ENCODE data around the gene LRRC28.
"Not testable (repeated sequence)": the region's sequence is repeated elsewhere in the genome, so short reads cannot be mapped to it uniquely, and the experiment has no call there.

LRRC28 gene

DNA sequence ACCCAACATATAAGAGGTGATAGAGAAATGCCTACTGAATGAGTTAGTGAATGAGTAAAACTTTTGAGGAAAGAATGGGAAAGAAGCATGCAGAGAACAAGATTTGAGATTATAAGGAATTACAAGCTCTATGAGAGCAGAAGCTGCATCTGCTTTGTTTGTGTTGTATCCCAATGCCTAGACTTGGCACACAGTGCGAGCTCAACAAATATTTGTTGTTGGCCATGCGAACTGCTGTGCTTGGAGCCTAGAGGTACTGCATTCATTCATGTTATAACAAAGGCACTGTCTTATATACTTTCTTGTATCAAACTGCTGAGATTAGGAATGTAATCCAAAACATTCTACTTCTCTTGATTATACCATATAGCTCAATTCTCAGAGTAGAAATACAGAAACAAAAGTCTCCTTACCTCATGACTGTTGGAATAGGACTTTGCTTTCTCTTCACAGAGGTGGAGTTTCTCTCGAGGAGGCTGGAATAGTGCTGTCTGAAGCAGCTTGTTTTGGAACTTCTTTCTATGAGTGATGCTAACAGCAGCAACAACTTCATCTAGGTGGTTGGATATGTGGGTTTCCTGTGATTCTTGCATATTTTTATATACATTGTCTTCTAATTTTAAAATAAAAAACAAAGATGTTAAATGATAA lies 23.0 kb upstream of the LRRC28 start:
- Histone ChIP-seq H3K9me3 (ENCODE audit: insufficient read depth, low read depth, low read length) (peaks cover 6% of the 10 kb centered on the region; the same call in 1 of the 2 replicates), H3K36me3 (ENCODE audit: insufficient read depth, low read length) (peaks cover 19% of the 10 kb centered on the region; the same call in 1 of the 2 replicates), H3K4me3 (ENCODE audit: low read length) (no peak overlapping the region), H3K9ac (ENCODE audit: low read depth, low read length) (no peak overlapping the region), H3K27me3 (ENCODE audit: insufficient read depth, low read length) (no peaks in the 10 kb centered on the region), H3K4me1 (ENCODE audit: insufficient read depth, low read length) (no peaks in the 10 kb centered on the region), H3K27ac (ENCODE audit: low read depth, low read length) (no peak overlapping the region)
- WGBS = over 99% methylated on average over 3 of the region's 3 CpGs

- no peaks in the 10 kb centered on the region for H3K27me3 ChIP-seq (ENCODE audit: insufficient read depth, low read length)
- no peak overlapping the region for H3K4me3 ChIP-seq (ENCODE audit: low read length)
- 95% methylated on average over 4 of the region's 4 CpGs for WGBS
- H3K36me3 ChIP-seq (ENCODE audit: insufficient read depth, low read length) = peaks cover 19% of the 10 kb centered on the region; the same call in 1 of the 2 replicates
- H3K27ac ChIP-seq (ENCODE audit: low read depth, low read length) = no peak overlapping the region
- peaks cover 6% of the 10 kb centered on the region; the same call in 1 of the 2 replicates for H3K9me3 ChIP-seq (ENCODE audit: insufficient read depth, low read depth, low read length)
- H3K4me1 ChIP-seq (ENCODE audit: insufficient read depth, low read length) = no peaks in the 10 kb centered on the region
- no peak overlapping the region for H3K9ac ChIP-seq (ENCODE audit: low read depth, low read length)
Measured at GRCh38 chr15:99230867-99231266, 20.4 kb upstream of the LRRC28 start.

- H3K27me3 ChIP-seq (ENCODE audit: insufficient read depth, low read length) = no peaks in the 10 kb centered on the region
- no peak overlapping the region for H3K27ac ChIP-seq (ENCODE audit: low read depth, low read length)
- H3K9ac ChIP-seq (ENCODE audit: low read depth, low read length) = no peak overlapping the region
- H3K9me3 ChIP-seq (ENCODE audit: insufficient read depth, low read depth, low read length) = peaks cover 6% of the 10 kb centered on the region; the same call in 1 of the 2 replicates
- no peaks in the 10 kb centered on the region for H3K4me1 ChIP-seq (ENCODE audit: insufficient read depth, low read length)
- WGBS = 100% methylated on average over 2 of the region's 2 CpGs
- H3K36me3 ChIP-seq (ENCODE audit: insufficient read depth, low read length) = peaks cover 14% of the 10 kb centered on the region; the same call in 1 of the 2 replicates
- H3K4me3 ChIP-seq (ENCODE audit: low read length) = no peak overlapping the region
Measured at GRCh38 chr15:99232740-99233139, 18.5 kb upstream of the LRRC28 start.

DNA sequence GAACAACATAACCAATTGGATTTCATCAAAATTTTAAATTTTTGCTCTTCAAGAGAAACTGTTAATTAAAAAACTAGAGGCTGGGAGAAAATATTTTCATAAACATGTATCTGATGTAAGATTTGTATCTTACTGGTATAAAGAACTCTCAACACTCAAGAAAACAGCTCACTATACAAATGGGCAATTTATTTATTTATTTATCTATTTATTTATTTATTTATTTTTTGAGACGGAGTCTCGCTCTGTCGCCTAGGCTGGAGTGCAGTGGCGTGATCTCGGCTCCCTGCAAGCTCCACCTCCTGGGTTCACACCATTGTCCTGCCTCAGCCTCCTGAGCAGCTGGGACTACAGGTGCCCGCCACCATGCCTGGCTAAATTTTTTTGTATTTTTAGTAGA lies 17.1 kb upstream of the LRRC28 start:
- H3K9me3 ChIP-seq (ENCODE audit: insufficient read depth, low read depth, low read length); H3K27me3 ChIP-seq (ENCODE audit: insufficient read depth, low read length); H3K4me3 ChIP-seq (ENCODE audit: low read length); H3K4me1 ChIP-seq (ENCODE audit: insufficient read depth, low read length); H3K27ac ChIP-seq (ENCODE audit: low read depth, low read length); H3K36me3 ChIP-seq (ENCODE audit: insufficient read depth, low read length); H3K9ac ChIP-seq (ENCODE audit: low read depth, low read length): not testable (repeated sequence)
- 91% methylated on average over 6 of the region's 6 CpGs for WGBS

DNA sequence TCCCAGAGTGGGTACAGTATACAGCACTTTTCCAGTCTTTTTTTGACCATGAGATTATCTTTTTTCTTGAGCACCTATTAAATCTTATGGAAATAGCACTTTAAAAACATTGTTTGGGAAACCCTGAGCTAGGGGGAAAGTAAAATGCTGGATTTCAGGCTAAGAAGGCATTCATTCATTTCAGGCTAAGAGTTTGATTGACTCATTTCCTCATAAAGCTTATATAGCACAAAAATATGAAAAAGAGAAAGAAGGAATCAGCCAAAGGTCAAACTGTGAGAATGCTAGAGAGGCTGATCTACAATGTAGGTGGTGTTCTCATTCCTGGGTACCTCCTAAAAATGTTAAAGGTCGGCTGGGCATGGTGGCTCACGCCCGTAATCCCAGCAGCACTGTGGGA lies 12.4 kb upstream of the LRRC28 start:
- Histone ChIP-seq H3K4me1 (ENCODE audit: insufficient read depth, low read length) (no peaks in the 10 kb centered on the region), H3K9ac (ENCODE audit: low read depth, low read length) (no peak overlapping the region), H3K27ac (ENCODE audit: low read depth, low read length) (no peak overlapping the region), H3K4me3 (ENCODE audit: low read length) (no peak overlapping the region), H3K36me3 (ENCODE audit: insufficient read depth, low read length) (0 out of 2 replicates have a peak, but pooled peaks cover 2% of the 10 kb centered on the region), H3K27me3 (ENCODE audit: insufficient read depth, low read length) (no peaks in the 10 kb centered on the region), H3K9me3 (ENCODE audit: insufficient read depth, low read depth, low read length) (no peaks in the 10 kb centered on the region)
- 81% methylated on average over 3 of the region's 3 CpGs for WGBS

GRCh38 chr15:99239545-99240198 lies 11.6 kb upstream of the LRRC28 start:
- Histone ChIP-seq H3K36me3 (ENCODE audit: insufficient read depth, low read length) (peaks cover 6% of the 10 kb centered on the region; the same call in 1 of the 2 replicates), H3K4me1 (ENCODE audit: insufficient read depth, low read length) (no peaks in the 10 kb centered on the region), H3K9me3 (ENCODE audit: insufficient read depth, low read depth, low read length) (no peaks in the 10 kb centered on the region), H3K27me3 (ENCODE audit: insufficient read depth, low read length) (no peaks in the 10 kb centered on the region), H3K4me3 (ENCODE audit: low read length) (no peak overlapping the region), H3K27ac (ENCODE audit: low read depth, low read length) (no peak overlapping the region), H3K9ac (ENCODE audit: low read depth, low read length) (no peak overlapping the region)
- 89% methylated on average over 1 of the region's 1 CpG for WGBS

DNA sequence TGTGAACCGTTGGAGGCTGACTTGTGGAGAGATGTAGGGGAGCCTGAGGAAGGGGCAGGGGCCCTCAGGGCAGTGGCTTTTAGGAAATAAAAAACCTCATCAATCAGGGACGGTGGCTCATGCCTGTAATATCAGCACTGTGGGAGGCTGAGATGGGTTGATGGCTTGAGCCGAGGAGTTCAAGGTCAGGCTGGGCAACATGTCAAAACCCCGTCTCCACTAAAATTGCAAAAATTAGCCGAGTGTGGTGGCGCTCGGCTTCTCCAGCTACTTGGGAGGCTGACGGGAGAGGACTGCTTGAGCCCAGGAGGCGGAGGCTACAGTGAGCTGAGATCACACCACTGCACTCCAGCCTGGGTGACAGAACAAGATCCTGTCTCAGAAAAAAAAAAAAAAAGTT lies 9.5 kb upstream of the LRRC28 start:
- Histone ChIP-seq H3K9ac (ENCODE audit: low read depth, low read length) (no peak overlapping the region), H3K4me3 (ENCODE audit: low read length) (no peak overlapping the region), H3K4me1 (ENCODE audit: insufficient read depth, low read length) (no peaks in the 10 kb centered on the region), H3K27me3 (ENCODE audit: insufficient read depth, low read length) (no peaks in the 10 kb centered on the region), H3K9me3 (ENCODE audit: insufficient read depth, low read depth, low read length) (no peaks in the 10 kb centered on the region), H3K36me3 (ENCODE audit: insufficient read depth, low read length) (peaks cover 6% of the 10 kb centered on the region; the same call in 1 of the 2 replicates), H3K27ac (ENCODE audit: low read depth, low read length) (no peak overlapping the region)
- 94% methylated on average over 9 of the region's 9 CpGs for WGBS

DNA sequence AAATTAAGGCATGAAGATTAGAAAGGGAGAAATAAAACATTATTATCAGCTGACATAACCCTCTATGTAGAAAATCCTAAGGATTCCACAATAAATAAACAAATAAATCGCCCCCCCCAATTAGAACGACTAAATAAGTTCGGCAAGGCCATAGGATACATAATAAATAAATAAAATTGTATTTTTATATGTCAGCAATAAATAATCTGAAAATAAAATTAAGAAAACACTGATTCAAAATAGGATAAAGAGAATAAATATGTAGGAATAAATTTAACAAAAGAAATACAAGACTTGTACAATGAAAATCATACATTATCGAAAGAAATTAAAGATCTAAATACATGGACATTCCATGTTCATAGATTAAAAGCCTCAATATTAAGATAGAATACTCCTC lies 7.0 kb upstream of the LRRC28 start:
- Histone ChIP-seq H3K9ac (ENCODE audit: low read depth, low read length) (no peak overlapping the region), H3K4me1 (ENCODE audit: insufficient read depth, low read length) (0 out of 2 replicates have a peak, but pooled peaks cover 6% of the 10 kb centered on the region), H3K4me3 (ENCODE audit: low read length) (no peak overlapping the region), H3K27me3 (ENCODE audit: insufficient read depth, low read length) (no peaks in the 10 kb centered on the region), H3K36me3 (ENCODE audit: insufficient read depth, low read length) (peaks cover 6% of the 10 kb centered on the region; the same call in 1 of the 2 replicates), H3K27ac (ENCODE audit: low read depth, low read length) (no peak overlapping the region), H3K9me3 (ENCODE audit: insufficient read depth, low read depth, low read length) (no peaks in the 10 kb centered on the region)
- WGBS = no CpG with 5 or more reads among the region's 4 CpGs

GRCh38 chr15:99247062-99247461 lies 4.2 kb upstream of the LRRC28 start:
- 82% methylated on average over 3 of the region's 3 CpGs for WGBS

DNA sequence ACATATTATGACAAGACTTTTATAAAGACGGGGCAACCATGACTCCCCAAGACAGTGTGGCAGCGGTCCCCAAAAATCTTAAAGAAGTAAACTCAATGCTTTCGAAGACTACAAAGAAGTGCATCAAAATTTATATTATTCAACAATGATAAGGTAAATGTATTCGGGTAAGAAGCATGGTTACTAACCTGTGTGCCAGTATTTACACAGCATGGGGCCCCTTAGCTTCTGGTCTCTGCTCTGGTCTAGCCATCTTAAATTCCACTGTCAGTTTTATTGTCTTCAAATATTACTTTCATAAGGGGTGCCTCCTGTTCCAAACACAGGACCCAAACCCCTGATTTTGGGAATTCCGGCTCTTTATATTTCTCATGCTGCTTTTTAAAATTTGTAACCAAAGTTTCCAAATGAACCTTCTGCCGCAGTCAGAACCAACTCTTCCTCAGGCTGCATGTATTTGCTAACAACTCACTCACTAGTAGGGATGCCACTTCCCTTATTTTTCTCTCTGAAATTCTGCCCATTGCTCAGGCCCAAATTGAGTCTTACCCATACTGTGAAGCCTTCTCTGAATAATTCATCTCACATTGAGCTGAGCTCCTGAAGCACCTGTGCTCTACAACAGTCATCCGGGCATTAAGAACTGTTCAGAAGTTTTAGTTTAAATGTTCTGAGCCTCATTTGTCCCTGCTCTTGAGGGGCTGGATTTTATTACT lies 3.1 kb upstream of the LRRC28 start:
- 93% methylated on average over 6 of the region's 7 CpGs for WGBS
- H3K9me3 ChIP-seq (ENCODE audit: insufficient read depth, low read depth, low read length) = no peaks in the 10 kb centered on the region
- H3K27ac ChIP-seq (ENCODE audit: low read depth, low read length) = no peak overlapping the region
- H3K9ac ChIP-seq (ENCODE audit: low read depth, low read length) = no peak overlapping the region
- H3K27me3 ChIP-seq (ENCODE audit: insufficient read depth, low read length) = peaks cover 10% of the 10 kb centered on the region; the same call in 1 of the 2 replicates
- peaks cover 3% of the 10 kb centered on the region; the same call in 1 of the 2 replicates for H3K36me3 ChIP-seq (ENCODE audit: insufficient read depth, low read length)
- H3K4me1 ChIP-seq (ENCODE audit: insufficient read depth, low read length) = peaks cover 8% of the 10 kb centered on the region; the same call in 1 of the 2 replicates
- H3K4me3 ChIP-seq (ENCODE audit: low read length) = peak overlapping the region; percentile 89

More at GRCh38 chr15:99247062-99247461, 4.2 kb upstream of the LRRC28 start:
- peaks cover 4% of the 10 kb centered on the region; the same call in 1 of the 2 replicates for H3K27me3 ChIP-seq (ENCODE audit: insufficient read depth, low read length)
- H3K4me1 ChIP-seq (ENCODE audit: insufficient read depth, low read length) = peaks cover 8% of the 10 kb centered on the region; the same call in 1 of the 2 replicates
- H3K4me3 ChIP-seq (ENCODE audit: low read length) = no peak overlapping the region
- peaks cover 3% of the 10 kb centered on the region; the same call in 1 of the 2 replicates for H3K36me3 ChIP-seq (ENCODE audit: insufficient read depth, low read length)
- no peak overlapping the region for H3K27ac ChIP-seq (ENCODE audit: low read depth, low read length)
- no peak overlapping the region for H3K9ac ChIP-seq (ENCODE audit: low read depth, low read length)
- H3K9me3 ChIP-seq (ENCODE audit: insufficient read depth, low read depth, low read length) = no peaks in the 10 kb centered on the region
